ENCODE data around the gene PTOV1.

GRCh38 chr19:49891393-49891792 is 40.4 kb downstream of the PTOV1 start:
- TF ChIP-seq CTCF (IDR thresholded peaks at IDR 0.05) (no peak), EP300 (IDR thresholded peaks at IDR 0.05) (no peak)
